Activated naive CD8-positive, alpha-beta T cell (primary cell): ENCODE measurements around the gene CCDC9B.
A peak's percentile ranks its signal among the peaks of the same experiment; 100 is the strongest.

Experiments used
- H3K27ac Mint-ChIP-seq: one replicate; pipeline ENCODE4 v1.8.0; 2021; ENCODE audit warnings: mixed read lengths
- H3K27me3 Mint-ChIP-seq: one replicate; pipeline ENCODE4 v1.8.0; 2021; ENCODE audit warnings: mixed read lengths
- H3K36me3 Mint-ChIP-seq: one replicate; pipeline ENCODE4 v1.8.0; 2021; ENCODE audit warnings: mixed read lengths
- H3K4me1 Mint-ChIP-seq: one replicate; pipeline ENCODE4 v1.8.0; 2021; ENCODE audit warnings: low read depth, mixed read lengths
- H3K4me3 Mint-ChIP-seq: one replicate; pipeline ENCODE4 v1.8.0; 2021; ENCODE audit warnings: mild to moderate bottlenecking, mixed read lengths
- H3K9me3 Mint-ChIP-seq: one replicate; pipeline ENCODE4 v1.8.0; 2021; ENCODE audit warnings: low read depth, mixed read lengths

Gene CCDC9B

DNA sequence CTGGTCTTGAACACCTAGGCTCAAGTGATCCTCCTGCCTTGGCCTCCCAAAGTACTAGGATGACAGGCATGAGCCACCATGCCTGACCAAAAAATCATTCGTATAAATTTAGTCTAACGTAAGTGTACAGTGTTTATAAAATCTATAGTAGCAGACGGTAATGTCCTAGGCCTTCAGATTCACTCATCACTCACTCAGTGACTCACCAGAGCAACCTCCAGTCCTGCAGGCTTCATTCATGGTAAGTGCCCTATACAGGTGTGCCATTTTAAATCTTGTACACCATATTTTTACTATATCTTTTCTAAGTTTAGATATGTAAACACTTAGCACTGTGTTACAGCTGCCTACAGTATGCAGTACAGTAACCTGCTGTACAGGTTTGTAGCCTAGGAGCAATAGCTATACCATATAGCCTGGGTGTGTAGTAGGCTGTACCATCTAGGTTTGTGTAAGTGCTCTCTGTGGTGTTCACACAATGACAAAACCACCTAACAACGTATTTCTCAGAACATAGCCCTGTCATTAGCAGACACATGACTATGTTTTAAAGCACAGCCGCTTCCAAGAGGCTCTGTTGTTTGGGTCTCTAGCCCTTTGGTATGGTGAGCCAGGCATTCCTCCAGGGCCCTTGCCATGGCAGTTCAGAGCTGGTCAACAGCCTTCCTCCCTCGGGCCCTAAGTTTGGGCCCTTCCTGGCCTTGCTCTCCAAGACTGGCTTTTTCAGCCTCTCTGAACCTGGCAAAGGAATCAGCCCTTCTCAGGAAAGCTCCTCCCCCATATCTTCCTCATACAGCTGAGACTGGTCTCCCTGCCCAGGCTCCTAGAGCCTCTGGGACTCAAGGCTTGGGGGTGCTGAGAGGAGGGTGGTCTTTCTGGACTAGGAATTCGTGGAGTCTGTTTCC, 1.9 kb upstream of the CCDC9B start:
- Mint-ChIP-seq H3K36me3 (no peaks in the 10 kb centered on the region), H3K9me3 (no peaks in the 10 kb centered on the region), H3K27ac (no peak overlapping the region), H3K4me3 (no peak overlapping the region), H3K27me3 (peaks cover 1% of the 10 kb centered on the region), H3K4me1 (peaks cover 4% of the 10 kb centered on the region)

DNA sequence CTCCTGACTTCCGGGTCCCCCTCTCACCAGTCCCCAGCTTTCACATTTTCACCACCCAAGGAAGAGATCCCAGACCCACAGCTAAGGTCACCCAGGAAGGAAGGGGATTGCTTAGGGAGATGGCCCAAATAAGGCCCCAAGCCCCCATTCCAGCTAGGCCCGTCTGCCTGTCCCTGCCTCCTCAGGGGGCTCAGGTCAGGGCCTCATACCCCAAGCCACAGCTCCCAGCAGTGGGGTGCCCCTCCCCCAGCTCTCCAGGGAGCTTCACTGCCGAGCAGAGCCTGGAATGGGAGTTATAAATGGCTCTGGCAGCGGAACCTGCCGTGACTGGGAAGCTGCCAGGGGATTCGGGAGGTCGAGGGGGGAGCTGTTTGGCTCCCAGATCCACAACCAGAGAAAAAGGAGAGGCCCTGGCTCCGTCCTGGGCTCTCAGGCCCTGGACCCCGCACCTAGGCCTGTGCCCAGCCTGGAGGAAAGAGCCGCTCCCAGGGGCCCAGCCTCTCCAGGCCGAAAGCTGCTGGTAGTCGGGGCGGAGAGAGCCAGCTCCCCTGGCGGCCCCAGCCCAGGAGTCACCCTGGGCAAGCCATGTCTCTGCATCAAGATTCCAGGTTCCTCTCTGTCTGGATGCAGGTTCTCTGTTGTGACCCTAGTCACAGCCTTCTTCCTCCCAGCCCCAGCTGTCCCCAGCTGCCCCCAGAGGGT, 550 bp downstream of the CCDC9B start:
- peaks cover 4% of the 10 kb centered on the region for H3K4me1 Mint-ChIP-seq
- H3K9me3 Mint-ChIP-seq: no peaks in the 10 kb centered on the region
- no peak overlapping the region for H3K4me3 Mint-ChIP-seq
- H3K27me3 Mint-ChIP-seq: peaks cover 1% of the 10 kb centered on the region
- H3K27ac Mint-ChIP-seq: no peak overlapping the region
- no peaks in the 10 kb centered on the region for H3K36me3 Mint-ChIP-seq

DNA sequence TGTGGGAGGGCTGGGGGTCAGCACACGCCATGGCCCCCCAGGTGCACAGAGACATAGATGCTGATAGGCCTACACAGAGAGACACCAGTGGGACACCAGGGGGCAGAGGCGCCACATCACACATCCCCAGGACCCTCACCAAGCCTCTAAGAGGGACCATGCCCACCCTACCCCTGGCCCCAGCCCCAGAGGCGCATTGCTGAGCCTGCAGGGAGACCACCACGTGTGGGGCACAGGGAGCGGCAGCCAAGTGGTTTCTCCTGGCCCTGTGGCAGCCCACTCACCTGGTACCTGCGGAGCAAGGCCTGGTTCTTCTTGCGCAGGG, 1.2 kb downstream of the CCDC9B start:
- Mint-ChIP-seq H3K27ac (no peak overlapping the region), H3K4me1 (peaks cover 4% of the 10 kb centered on the region), H3K4me3 (no peak overlapping the region), H3K27me3 (peaks cover 1% of the 10 kb centered on the region), H3K9me3 (no peaks in the 10 kb centered on the region), H3K36me3 (no peaks in the 10 kb centered on the region)

DNA sequence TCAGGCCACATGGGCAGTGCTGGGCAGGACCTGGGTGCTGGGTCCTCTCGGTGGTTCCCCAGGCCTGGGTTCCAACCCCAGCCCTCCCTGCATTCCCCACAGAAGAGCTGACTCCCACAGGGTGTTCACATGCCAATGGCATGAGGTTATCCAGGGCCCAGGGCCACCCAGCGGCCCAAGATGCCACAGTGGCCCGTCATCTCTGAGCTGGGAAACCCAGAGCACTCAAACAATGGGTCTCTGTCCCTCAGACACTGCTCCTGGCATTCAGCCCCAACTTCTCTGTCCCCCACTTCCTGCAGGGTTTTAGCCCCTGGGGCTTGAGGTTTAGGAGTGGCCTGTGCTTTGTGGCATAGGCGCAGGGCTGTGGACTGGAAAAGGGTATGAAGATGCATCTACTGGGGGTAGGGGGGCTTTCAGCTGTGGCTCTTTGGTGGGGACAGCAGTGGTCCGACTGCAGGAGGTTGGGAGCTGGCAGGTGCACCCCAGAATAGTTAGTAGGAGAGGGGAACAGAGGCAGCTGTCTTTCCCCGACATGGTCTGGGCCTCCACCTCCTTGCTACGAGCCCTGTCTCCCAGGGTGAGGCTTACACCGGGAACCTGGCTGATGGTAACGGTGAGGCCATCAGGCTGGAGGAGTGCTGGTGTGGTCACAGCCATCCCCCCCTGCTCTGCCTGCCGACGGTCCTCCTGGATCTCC, 1.7 kb downstream of the CCDC9B start:
- no peaks in the 10 kb centered on the region for H3K36me3 Mint-ChIP-seq
- no peak overlapping the region for H3K4me3 Mint-ChIP-seq
- H3K4me1 Mint-ChIP-seq: peaks cover 9% of the 10 kb centered on the region
- no peak overlapping the region for H3K27ac Mint-ChIP-seq
- peaks cover 1% of the 10 kb centered on the region for H3K27me3 Mint-ChIP-seq
- no peaks in the 10 kb centered on the region for H3K9me3 Mint-ChIP-seq

DNA sequence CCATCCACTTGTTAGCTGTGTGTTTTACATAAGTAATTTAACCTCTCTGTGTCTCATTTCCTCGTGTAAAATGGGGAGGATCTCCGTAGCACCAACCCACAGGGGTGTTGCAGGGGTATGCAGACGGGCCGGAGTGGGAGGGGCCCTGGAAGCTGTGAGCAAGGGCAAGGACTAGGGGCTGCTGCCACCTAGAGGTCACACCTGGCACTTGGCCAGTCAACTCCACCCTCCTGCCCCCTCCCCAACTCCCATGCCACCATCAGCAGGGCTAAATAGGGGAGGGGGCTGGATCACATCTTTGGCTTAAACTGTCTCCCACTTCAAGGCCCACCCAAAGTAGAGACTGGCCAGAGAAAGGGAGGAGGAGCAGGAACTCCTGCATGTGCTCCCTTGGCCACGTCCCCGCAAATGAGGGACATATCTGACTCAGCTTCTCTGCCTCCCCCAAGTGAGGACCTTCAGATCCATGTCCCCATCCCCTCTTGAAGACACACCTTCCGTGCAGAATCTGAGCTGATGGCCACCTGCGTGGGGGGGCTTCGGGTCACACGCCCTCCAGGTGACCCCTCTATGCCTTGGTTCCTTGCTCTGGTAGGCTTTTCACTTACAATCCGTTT, 2.6 kb downstream of the CCDC9B start:
- H3K9me3 Mint-ChIP-seq: no peaks in the 10 kb centered on the region
- no peaks in the 10 kb centered on the region for H3K36me3 Mint-ChIP-seq
- no peak overlapping the region for H3K4me3 Mint-ChIP-seq
- no peak overlapping the region for H3K27ac Mint-ChIP-seq
- H3K4me1 Mint-ChIP-seq: peaks cover 15% of the 10 kb centered on the region
- H3K27me3 Mint-ChIP-seq: peaks cover 1% of the 10 kb centered on the region

DNA sequence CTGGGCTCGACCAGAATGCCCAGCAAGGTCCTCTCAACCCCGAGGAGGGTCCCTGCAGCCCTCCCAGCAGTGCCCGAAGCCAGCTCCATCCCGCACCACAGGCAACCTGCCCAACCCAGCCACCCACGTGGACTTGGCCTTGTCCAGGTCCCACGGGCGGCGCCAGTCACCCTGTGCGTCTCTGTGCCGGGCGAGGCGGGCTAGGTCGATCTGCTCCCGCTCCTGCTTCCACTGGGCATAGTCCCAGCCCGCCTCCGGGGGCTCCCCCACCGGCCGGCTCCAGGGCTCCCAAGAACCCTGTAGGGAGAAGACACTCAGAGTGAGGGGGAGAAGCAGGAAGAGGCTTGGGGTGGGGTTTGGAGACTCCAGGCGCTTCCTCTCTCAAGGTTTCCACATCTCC, 3.1 kb downstream of the CCDC9B start:
- Mint-ChIP-seq H3K27me3 (peaks cover 1% of the 10 kb centered on the region), H3K9me3 (no peaks in the 10 kb centered on the region), H3K4me3 (no peak overlapping the region), H3K4me1 (peaks cover 18% of the 10 kb centered on the region), H3K36me3 (no peaks in the 10 kb centered on the region), H3K27ac (no peak overlapping the region)

DNA sequence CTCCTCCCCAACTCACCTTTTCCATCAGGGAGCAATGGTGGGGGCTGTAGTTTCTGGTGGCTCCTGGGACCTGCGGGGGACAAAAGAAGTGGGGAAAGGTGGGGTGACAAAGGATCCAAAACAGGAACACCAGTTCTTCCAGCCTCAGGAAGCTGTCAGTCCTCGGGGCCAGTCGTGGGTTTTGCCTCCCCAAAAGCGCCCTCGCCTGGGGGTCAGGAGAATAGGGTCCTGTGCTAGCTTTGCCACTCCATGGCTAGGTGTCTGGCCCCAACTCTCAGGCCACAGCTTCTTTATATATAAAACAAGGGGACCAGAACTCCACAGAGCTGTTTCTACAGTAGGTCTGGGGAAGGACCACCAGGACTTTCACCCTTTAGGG, 4.0 kb downstream of the CCDC9B start:
- no peaks in the 10 kb centered on the region for H3K9me3 Mint-ChIP-seq
- peaks cover 18% of the 10 kb centered on the region for H3K4me1 Mint-ChIP-seq
- H3K27me3 Mint-ChIP-seq: peaks cover 1% of the 10 kb centered on the region
- no peak overlapping the region for H3K27ac Mint-ChIP-seq
- H3K4me3 Mint-ChIP-seq: no peak overlapping the region
- no peaks in the 10 kb centered on the region for H3K36me3 Mint-ChIP-seq

DNA sequence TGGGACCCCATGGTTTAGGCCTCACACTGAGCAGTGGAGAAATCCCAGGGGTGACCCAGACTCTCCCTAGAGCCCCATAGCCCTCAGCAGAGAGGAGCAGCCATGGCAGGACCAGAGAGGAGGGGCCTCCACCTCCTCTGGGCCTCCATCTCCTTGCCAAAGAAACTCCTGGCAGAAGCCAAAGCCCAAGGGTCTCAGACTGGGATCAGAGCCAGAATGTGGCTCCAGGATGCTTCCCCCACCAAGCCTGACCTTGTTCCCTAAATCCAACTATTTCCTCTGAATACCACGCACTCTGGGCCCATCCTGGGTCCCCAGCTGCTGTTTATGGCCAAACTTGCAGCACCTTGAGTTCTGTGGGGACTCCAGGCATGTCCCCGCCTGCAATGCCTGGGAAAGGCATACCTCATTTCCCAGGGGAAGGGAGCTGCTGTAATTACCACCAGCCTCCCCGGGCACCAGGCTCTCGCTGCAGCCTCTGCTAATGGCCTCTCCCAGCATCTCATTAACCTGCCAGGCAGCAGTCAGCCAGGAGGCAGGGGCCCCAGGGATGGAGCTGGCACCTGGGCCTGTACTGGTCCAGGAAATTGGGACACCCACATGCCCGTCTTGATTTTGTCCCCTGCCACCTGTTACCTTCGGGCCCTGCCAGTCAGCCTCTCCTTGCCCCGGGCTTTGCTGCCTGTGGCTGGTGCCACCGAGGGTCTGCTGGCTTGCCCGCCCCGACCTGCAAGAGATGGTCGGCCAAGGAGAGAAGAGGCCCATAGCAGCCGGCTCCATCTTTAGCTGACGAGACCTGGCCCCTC, 4.6 kb downstream of the CCDC9B start:
- H3K9me3 Mint-ChIP-seq: no peaks in the 10 kb centered on the region
- H3K36me3 Mint-ChIP-seq: no peaks in the 10 kb centered on the region
- no peak overlapping the region for H3K4me3 Mint-ChIP-seq
- peaks cover 1% of the 10 kb centered on the region for H3K27me3 Mint-ChIP-seq
- H3K27ac Mint-ChIP-seq: no peak overlapping the region
- peaks cover 18% of the 10 kb centered on the region for H3K4me1 Mint-ChIP-seq

DNA sequence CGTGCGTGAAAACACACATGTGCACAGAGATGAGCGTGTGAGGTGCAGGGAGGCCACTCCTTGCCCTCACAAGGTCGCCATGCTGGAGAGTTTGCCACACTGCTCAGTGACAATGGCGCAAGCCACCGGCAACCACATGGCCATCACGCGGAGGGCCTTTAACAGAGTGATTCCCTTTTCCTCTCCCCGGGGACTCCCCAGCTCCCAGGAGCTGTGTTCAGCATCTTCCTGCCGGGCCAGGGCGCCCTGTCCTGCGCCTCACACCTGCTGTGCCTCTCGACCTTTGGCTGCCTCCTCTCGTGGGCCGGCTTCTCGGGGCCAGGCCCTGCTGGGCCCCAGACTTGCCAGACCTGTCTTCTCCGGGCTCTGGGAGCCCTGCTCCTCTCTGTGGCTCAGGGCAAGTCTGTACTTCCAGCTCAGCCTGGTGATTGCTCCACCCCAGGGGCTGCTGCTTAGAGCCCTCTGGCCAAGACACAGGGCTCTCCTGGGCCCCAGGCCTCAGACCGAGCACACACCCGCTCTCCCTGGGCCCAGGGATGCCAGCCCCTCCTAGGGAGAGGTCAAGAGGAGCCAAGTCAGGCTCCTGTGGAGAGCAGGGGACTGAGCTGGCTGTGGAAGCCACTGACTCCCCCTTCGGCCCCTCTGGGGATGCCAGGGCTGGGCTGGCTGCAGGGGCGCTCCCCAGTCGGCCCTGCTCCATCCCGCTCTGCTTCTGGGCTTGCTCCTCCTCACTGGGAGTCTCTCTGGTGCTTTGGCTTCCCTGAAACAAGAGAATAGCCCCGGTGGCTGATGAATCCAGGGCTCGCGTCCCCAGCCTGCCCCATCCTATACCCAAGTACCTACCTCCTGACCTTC, 5.6 kb downstream of the CCDC9B start:
- Mint-ChIP-seq H3K27me3 (peaks cover 1% of the 10 kb centered on the region), H3K9me3 (no peaks in the 10 kb centered on the region), H3K4me1 (peaks cover 18% of the 10 kb centered on the region), H3K27ac (no peak overlapping the region), H3K4me3 (no peak overlapping the region), H3K36me3 (peaks cover 3% of the 10 kb centered on the region)

DNA sequence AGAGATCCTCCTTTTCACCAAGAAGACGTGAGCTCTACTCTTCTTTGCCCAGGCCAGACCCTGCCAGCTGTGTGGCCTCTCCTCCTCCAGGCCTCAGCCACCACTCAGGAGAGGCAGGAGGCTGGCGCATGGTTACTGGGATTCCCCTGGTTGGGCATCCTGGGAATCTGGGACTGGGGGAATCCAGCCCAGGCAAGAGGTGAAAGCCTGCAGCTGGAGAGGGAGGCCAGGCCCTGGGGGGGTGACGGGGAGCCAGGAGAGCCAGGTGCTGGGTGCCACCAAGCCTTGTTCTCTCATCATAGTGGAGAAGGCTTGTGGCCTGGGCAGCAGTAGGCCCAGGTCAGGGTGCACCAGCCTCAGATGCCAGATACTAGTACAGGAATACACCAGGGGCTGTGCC, 6.2 kb downstream of the CCDC9B start:
- no peak overlapping the region for H3K4me3 Mint-ChIP-seq
- no peaks in the 10 kb centered on the region for H3K9me3 Mint-ChIP-seq
- H3K36me3 Mint-ChIP-seq: peaks cover 3% of the 10 kb centered on the region
- H3K27me3 Mint-ChIP-seq: peaks cover 1% of the 10 kb centered on the region
- peaks cover 18% of the 10 kb centered on the region for H3K4me1 Mint-ChIP-seq
- no peak overlapping the region for H3K27ac Mint-ChIP-seq

DNA sequence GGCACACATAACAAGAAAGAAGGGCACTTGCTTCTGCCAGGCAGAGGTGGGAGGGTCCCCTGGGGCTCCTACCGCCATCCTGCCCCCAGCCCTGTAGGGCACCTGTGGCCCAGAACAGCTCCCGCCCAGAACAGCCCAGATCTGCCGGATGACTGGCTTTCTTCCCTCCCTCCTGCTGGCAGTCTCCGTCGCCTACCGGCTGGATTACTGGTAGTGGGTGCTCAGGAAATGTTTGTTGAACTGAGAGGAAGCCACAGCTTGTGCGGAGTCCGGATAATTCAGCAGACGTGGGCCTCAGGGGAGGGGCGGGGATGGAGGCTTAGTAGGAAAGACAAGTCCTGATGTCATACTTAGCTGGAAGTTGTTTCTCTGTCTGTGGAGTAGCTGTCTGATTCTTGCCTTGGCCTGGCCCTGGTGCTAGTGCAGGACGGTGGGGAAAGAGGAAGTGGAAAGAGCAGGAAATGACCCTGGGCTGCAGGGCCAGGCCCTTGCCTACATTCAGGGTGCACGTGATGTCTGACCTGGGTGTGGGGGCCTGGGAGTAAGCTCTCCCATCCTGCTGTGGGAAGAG, 6.7 kb downstream of the CCDC9B start:
- no peaks in the 10 kb centered on the region for H3K9me3 Mint-ChIP-seq
- H3K4me1 Mint-ChIP-seq: peaks cover 18% of the 10 kb centered on the region
- H3K27ac Mint-ChIP-seq: peak overlapping the region; percentile 55
- H3K27me3 Mint-ChIP-seq: peaks cover 1% of the 10 kb centered on the region
- peaks cover 3% of the 10 kb centered on the region for H3K36me3 Mint-ChIP-seq
- peak overlapping the region; percentile 54 for H3K4me3 Mint-ChIP-seq

DNA sequence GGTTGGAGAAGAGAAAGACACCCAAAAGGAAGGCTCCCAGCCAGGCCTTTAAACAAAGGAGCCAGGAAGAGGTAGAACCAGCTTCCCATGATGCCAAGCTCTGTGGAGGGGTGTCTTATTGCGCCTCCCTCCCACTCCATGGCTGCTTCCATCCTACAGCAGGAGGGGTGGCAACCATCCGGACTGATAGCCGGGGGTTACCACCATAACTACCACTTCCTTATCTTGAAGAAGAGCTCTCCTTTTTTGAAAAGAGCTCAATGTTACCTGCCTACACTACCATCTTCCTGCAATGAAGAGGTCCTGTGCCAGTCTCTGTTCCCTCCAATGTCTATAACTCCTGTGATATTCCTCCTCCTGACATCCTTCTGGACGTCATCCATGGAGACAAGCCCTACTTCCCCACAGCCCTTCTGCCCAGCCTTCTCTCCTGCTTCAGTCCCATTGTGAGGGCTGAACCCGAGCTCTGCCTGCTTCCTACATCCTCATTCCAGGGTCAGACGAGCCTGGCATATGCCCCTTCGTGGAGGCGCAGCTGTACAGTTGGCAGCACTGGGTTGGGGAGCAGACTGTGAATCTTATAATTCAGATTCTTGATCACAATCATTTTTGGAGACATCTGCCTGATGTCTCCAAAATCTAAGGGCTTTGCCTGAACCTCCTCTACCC, 8.5 kb downstream of the CCDC9B start:
- H3K9me3 Mint-ChIP-seq: no peaks in the 10 kb centered on the region
- H3K27me3 Mint-ChIP-seq: no peaks in the 10 kb centered on the region
- H3K4me3 Mint-ChIP-seq: no peak overlapping the region
- peaks cover 3% of the 10 kb centered on the region for H3K36me3 Mint-ChIP-seq
- H3K4me1 Mint-ChIP-seq: peaks cover 17% of the 10 kb centered on the region
- H3K27ac Mint-ChIP-seq: no peak overlapping the region

DNA sequence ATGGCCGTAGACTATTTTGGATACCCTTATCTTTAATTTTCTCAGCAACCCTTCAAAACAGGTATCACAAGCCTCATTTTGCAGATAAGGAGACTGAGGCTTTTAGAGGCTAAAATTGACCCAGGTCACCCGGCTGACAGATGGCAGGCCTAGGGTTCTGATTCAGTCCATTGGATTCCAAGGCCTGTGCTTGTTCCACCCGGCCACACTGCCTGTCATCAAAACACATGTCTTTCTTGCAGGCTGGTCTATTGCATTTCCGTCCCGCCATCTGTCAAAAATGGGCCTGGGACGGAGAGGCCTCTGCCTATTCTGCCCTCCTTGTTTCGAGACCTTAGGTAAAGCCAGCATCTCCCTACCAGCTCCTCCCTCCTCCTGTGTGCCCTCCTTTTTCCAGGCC, 9.1 kb downstream of the CCDC9B start:
- H3K4me1 Mint-ChIP-seq: peaks cover 17% of the 10 kb centered on the region
- no peak overlapping the region for H3K4me3 Mint-ChIP-seq
- no peaks in the 10 kb centered on the region for H3K9me3 Mint-ChIP-seq
- H3K27ac Mint-ChIP-seq: no peak overlapping the region
- peaks cover 3% of the 10 kb centered on the region for H3K36me3 Mint-ChIP-seq
- H3K27me3 Mint-ChIP-seq: no peaks in the 10 kb centered on the region
